ENCODE results near the gene APBA2.

The APBA2 gene

DNA sequence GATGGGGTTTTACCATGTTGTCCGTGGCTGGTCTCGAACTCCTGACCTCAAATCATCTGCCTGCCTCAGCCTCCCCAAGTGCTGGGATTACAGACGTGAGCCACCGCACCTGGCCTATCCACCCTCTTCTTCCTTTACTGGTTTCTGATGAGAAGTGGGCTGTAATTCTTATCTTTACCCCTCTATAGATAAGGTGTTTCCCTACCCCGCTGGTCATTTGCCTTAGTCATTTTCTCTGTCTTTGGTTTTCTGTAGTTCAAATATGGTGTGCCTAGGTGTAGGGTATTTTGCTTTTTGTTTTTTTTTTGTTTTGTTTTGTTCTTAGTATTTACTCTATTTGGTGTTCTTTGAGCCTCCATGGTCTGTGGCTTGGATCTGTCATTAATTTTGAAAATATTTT, 41.3 kb downstream of the APBA2 start:
- no peak overlapping the region for H3K4me3 ChIP-seq (ENCODE audit: low read length)
- no peak for DNase-seq (ENCODE audit: low read depth, low spot score)

DNA sequence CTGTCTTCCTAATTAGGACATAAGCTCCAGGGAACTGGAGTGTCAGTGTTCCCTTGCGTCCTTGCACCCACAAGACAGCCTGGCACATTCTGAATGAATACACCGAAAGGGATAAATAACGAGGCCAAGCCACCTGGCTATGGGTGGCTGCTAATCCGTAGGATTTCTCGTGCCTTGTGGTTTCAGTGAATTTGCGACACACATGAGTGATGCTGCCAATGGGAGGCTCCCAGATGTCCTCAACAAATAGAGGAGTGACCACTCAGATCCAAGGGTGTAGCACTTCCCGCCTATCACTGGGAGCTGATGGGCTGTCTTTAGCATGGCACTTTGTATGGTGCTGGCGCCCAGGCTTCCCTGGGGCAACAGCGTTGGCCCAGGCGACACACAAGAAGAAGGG, 43.4 kb downstream of the APBA2 start:
- H3K4me3 ChIP-seq (ENCODE audit: low read length): no peak overlapping the region

DNA sequence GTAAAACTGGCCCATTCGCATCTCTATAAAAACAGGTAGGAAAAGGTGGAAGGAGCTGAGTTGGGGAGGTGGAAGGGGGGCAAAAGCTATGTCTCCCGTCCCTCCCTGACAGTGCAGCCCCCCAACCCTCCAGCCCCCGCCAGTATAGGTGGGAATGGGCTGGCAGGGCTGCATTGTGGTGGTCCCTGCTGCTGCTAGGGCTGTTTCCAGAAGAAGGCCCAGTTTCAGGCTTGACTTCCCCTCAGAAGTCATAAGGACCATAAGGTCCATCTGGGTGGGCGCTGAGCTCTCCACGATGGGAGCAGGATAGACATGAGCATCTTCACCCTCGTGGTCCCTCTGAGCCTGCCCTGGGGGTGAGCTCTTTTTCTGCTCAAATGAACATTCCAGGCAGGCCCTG, 44.2 kb downstream of the APBA2 start:
- no peak for DNase-seq (ENCODE audit: low read depth, low spot score)
- no peak overlapping the region for H3K4me3 ChIP-seq (ENCODE audit: low read length)

More for the DNA sequence above, 43.4 kb downstream of the APBA2 start:
- no peak for DNase-seq (ENCODE audit: low read depth, low spot score)

DNA sequence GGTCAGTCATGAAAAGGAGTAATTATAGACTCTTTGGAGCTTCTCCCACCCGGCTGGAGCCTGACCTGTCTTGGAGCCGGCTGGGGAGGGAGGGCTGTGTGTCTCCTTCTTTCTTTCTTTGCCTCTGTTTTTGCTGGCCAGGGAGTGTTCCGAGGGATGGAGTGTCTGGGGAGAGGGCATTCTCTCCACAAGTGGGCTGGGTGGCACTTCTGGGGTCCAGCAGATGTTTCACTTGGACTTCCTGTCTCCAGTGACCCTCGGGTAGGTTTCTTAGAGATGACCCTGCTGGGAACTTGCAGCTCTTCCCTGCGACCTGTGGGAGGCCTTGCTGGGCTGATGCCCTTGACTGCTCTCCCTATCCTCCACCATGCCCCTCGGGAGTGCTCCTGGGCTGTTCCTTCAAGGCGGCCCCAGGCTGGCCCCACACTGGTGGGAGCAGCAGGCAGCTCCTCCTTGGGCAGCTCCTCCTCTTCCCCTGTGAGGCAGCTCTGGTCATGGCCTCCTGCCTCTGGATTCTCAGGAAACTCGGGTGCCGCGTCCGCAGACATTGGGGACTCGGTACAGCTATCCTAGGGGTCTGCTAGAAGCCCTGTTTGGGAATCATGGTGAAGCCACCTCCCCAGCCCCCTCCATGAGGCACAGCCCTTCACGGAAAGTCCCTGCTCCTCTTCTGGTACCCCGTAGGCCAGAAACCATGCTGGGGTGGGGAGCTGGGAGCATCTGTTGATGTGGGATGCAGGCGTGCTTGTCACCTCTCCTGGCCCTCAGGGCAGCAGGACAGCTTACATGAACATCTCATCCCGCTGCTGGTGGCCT, 44.9 kb downstream of the APBA2 start:
- H3K4me3 ChIP-seq (ENCODE audit: low read length): no peak overlapping the region
- no peak for DNase-seq (ENCODE audit: low read depth, low spot score)

DNA sequence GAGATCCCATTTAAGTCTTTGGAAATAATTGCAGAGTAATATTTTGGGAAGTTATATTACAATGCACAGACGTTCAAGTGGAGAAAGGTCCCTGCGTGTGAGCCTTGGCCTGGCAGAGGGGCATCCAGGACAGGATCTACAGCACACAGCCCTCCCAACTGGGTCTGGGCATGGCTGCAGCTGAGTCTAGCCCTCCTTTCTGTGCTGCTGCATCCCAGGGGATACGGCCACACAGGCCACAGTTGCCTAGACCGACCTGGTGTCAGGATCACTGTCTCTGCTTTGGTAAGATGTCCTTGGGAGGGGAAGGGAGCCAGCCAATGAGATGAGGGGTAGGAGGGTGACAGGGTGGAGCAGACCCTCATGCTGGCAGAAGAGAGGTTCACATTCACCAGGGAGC, 46.1 kb downstream of the APBA2 start:
- H3K4me3 ChIP-seq (ENCODE audit: low read length): no peak overlapping the region
- DNase-seq (ENCODE audit: low read depth, low spot score): no peak

DNA sequence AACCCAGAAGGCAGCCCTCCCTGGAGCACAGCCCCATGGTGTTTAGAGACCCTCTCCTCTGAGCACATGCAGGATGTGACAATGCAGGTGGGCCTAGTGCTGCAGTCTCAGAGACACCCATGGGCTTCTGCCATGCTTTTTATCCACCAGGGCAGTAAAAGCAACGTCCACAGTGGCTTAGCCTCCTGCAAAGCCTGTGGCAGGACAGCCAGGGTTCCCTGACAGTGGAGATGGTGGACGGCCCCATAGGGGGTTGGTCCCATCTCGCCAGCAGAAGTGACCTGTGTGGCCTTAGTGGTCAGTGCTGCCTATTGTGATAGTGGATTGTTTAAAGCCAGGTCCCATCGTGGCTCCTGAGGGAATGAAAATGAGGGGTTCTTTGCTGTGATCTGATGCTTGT, 46.6 kb downstream of the APBA2 start:
- no peak overlapping the region for H3K4me3 ChIP-seq (ENCODE audit: low read length)
- DNase-seq (ENCODE audit: low read depth, low spot score): no peak

DNA sequence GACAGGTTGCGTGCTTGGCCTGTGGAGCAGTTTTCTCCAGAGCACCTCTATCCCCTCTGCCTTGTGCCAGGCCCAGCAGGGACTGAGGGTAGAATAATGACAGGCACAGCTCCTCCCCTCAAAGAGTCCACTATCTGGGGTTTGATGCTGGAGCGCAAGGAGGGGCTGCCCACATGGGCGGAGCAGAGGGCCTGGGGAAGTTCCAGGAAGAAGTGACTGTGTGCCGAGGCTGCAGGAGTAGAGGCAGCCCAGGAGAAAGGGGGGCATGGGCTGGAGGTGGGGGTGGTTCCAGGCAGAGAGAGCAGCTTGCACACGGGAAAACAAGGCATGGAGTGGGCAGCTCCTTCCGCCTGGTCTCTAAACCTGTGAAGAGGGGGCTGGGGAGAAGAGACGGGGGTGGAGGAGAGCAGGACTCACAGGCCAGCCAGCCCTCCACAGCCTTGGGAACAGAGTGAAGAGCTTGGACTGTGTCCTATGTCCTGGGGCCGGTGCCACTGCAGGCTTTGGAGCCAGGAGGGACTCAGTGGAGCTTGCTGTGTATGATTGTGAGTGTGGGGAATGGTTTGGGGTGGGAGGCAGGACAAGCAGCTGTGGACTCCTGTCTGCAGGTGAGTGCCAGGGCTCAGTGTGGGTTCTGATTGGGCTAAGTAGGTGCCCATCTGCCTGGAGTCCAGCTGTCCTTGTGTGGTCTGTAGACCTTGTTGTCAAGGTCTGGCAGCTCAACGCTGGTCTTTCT, 48.1 kb downstream of the APBA2 start:
- no peak for DNase-seq (ENCODE audit: low read depth, low spot score)
- H3K4me3 ChIP-seq (ENCODE audit: low read length): no peak overlapping the region

DNA sequence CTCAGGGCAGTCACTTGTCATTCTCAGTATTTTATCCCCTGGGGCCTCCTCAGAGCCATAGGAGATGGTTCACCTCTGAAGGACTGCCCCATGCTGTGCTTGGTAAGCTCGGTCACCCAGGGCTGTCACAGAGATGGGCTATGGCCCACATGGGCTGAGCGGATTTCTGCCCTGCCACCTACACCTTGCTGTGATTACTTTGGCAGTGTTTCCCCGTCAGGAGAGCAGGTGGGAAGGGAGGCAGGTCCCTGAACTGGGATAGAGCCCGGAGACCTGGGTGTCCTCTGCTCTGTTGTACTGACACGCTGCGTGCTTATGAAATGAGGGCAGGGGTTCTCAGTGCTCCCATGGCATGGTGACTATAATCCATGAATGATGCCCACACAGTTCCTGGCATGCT, 48.9 kb downstream of the APBA2 start:
- no peak for DNase-seq (ENCODE audit: low read depth, low spot score)
- no peak overlapping the region for H3K4me3 ChIP-seq (ENCODE audit: low read length)

DNA sequence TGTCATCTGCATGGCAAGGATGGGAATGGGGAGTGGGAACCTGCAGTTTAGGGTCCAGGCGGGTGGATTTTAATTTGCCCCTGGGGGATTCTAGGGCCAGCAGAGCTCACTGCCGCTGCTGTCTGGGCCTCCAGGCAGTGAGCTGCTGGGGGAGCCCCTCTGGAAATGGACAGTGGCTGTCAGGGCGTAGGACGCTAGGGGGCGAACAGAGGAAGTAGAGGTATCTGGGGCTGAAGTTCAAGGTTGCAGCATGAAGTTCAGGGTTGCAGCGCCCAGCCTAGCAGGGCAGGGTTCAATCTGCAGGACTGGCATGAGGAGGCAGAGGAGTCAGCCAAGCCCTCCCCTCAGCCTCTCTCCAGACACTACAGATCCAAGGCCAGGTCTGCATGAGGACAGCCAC, 49.5 kb downstream of the APBA2 start:
- no peak overlapping the region for H3K4me3 ChIP-seq (ENCODE audit: low read length)
- peak; percentile 61 for DNase-seq (ENCODE audit: low read depth, low spot score)

DNA sequence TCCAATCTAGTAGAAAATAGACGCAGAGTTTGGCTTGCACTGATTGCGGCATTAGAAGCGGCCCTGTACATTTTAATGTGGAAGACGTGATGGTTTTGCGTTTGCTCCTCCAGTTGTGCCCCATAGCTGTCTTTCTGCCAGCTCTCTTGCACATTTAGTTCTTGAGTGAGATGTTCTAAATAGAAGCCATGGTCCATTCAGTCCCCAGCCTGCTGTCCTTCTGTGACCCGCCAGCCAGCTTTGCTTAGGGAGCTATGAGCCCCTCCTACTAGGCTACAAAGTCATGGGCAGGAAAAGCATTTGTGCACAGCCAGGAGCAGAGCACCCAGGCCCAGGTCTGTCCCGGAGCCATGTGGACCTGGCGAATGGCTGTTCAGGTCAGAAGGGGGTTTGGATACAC, 50.3 kb downstream of the APBA2 start:
- H3K4me3 ChIP-seq (ENCODE audit: low read length): no peak overlapping the region
- no peak for DNase-seq (ENCODE audit: low read depth, low spot score)

DNA sequence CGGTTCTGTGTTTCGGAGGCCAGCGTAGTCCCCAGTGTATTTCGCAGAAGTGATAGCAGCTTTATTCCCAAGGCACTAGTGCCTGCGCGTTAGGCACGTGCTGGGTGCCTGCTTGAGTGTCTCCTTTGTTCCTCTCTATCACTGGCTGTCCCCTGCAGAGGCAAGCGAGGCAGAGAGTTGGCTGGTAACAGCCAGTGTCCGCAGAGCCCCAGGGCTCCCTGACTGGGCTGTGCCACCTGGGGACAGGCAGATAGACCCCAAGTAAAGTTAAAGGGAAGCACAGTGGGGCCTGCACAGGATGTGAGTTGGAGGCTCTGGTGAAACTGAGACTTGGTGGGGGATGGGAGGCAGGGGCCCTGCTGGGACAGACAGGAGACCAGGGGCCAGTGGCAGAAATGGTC, 50.7 kb downstream of the APBA2 start:
- no peak for DNase-seq (ENCODE audit: low read depth, low spot score)
- H3K4me3 ChIP-seq (ENCODE audit: low read length): no peak overlapping the region

DNA sequence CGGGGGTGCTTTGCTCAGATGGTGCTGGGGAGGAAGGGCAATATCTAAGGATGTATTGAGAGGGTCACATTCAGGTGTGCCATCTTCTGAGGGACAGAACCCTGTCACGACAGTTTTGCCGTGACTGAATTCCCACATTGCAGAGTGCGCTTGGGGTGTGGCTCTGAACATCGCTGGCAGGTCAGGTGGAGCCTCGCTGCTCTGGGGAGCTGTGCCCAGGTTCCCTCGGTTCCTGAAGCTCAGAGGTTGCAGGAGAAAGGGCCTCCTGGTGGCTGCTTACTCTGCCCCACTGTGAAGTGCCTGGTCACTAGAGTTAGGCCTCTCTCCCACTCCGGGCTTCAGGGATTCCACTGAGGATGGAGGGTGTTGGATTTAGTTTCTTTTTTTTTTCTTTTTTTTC, 51.5 kb downstream of the APBA2 start:
- no peak for DNase-seq (ENCODE audit: low read depth, low spot score)
- H3K4me3 ChIP-seq (ENCODE audit: low read length): no peak overlapping the region

DNA sequence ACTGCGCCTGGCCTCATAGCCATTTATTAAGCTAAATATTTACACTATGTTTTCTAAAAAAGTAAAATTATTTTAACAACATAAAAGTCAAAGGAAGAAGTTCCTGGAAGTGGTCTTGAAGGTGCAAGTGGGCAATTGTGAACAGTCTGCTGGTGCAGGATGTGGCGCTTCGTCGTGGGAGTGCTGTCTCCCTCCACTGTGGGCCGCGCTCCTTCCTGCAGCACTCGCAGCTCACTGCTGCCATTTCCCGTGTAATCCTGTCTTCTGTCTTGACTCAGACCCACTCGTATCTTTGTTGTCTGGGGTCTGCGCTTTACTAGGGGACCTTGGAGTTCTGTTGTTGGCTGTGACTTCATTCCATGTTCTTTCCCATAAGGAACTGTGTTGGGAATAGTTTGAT, 56.3 kb downstream of the APBA2 start:
- peak; percentile 87 for DNase-seq (ENCODE audit: low read depth, low spot score)
- H3K4me3 ChIP-seq (ENCODE audit: low read length): no peak overlapping the region

DNA sequence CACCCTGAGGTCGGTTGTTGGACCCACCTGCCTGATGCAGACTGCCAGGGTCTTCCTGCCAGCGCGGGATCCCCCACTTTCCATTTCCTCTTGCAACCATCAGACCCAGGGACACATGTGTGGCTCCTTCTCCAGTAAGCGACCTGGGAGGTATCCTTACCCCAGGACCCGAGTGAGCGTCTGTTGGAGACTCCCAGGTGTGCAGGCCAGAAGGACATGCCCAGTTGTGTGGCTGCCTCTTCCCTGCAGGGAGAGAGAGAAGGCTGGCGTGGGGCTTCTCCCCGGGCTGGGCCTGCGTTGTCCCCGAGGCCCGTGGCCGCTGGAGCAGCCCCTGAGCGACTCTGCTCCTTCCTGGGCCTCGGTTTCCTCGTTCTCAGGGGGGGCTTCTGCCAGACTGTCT, 56.8 kb downstream of the APBA2 start:
- H3K4me3 ChIP-seq (ENCODE audit: low read length): no peak overlapping the region
- no peak for DNase-seq (ENCODE audit: low read depth, low spot score)

DNA sequence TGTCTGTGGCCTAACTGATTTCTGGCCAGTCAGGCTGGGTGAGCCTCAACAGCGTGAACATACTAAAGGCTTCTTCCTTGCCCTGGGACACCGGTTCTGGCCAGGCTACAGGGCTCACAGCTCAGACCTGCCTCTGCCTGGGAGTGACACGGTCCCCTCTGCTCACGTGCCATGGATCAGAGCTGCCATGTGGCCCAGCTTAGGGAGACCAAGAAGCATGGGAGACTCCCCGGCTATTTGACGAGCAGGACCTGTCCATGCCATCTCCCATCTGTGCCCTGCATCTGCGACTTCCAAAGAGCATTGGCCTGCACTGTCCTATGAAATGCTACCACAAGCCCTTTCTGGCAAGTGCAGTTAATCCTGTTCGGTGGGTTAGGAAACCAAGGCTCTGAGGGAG, 57.4 kb downstream of the APBA2 start:
- H3K4me3 ChIP-seq (ENCODE audit: low read length): no peak overlapping the region
- DNase-seq (ENCODE audit: low read depth, low spot score): no peak

DNA sequence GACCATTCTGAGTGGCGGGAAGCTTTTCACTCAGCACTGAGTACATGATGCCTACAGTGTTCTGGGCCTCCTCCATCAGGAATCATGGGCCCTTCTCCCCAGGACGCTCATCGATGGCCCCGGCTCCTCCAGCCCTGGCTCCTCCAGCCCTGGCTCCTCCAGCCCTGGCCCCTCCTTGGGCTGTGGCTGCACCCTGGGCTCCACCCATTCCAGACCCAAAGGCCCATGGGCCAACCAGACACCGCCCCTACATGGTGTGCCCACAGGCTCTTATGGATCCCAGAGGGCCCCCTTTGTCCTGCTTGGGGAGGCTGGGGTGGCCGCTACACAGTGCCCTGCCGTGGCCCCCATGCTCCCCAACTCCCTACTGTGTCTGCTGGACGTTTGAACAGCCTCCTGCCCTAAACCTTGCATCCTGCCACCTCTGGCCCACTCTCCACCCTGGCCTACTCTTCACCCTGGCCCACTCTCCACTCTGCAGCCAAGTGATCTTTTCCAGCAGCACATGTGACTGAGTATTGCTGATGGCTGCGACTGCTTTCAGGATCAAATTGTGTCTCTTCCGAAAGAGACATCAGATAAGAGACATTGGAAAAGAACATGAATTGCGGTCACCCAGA, 57.9 kb downstream of the APBA2 start:
- no peak overlapping the region for H3K4me3 ChIP-seq (ENCODE audit: low read length)
- no peak for DNase-seq (ENCODE audit: low read depth, low spot score)

DNA sequence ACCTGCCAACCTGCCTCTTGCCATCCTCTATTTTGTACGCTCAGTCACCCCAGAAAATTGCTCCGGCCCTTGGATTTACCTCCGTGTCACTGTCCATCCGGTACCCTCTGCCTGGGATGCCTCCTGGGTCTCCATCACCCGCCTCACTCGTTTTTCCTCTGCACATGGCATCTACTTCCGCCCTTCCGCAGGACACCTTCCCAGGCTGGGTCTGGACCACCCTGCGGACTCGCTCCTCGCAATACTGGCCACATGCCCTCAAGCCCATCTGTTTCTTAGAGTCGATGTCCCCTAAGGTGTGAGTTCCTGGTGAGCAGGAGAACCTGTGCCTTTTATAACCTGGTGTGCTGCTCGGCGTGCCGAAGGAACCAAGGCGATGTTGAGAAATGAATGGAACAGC, 58.5 kb downstream of the APBA2 start:
- no peak overlapping the region for H3K4me3 ChIP-seq (ENCODE audit: low read length)
- no peak for DNase-seq (ENCODE audit: low read depth, low spot score)

DNA sequence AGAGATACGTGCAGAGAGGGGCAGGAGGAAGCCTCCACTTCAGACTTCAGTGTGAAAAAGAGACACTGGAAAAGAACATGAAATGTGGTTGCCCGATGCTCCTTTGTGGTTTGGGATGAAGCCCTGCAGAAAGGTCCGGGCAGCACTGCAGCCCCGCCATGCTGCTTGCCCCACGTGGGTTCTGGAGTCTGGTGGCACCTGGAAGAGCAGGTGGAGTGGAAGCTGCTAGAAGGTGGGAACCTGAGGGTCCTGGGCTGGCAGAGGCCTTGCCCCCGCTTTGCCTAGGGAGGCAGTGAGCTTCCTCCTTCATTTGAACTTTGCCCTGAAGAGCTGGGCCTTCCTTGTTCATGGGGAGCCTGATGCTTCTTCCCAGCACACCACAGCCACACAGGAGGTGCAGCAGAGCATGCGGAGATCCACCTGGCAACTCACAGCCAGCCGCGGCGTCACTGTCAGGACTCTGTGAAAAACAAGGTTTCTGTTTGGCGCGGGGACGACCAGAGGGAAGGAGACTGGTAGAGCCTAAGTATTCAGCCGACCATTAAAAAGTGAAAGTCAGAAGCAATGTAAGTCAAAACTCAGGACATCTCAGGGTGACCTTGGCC, 59.0 kb downstream of the APBA2 start:
- no peak for DNase-seq (ENCODE audit: low read depth, low spot score)

DNA sequence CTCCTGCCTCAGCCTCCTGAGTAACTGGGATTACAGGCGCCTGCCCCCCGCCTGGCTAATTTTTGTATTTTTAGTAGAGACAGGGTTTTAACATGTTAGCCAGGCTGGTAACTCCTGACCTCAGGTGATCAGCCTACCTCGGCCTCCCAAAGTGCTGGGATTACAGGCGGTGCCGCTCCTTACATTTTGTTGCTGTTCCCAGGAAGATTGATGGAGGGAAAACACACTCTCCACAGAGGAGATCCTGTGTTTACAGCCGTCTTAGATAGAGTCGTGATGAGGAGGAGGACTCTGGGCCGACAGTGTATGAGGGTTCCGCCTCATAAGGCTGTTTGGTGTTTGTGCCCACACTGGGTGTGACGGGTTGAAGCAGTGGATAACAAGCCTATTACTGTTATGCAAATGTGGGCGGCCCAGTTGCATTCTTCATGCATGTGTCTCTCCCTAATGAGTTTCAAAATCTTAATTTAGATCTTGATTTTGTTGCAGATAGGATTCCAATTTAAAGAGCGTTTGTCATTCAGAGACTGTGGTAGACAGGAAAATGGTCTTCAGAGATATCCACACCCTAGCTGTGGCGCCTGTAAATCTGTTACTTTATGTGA, 60.0 kb downstream of the APBA2 start:
- DNase-seq (ENCODE audit: low read depth, low spot score): no peak
- no peak overlapping the region for H3K4me3 ChIP-seq (ENCODE audit: low read length)

More for the DNA sequence above, 59.0 kb downstream of the APBA2 start:
- H3K4me3 ChIP-seq (ENCODE audit: low read length): no peak overlapping the region

DNA sequence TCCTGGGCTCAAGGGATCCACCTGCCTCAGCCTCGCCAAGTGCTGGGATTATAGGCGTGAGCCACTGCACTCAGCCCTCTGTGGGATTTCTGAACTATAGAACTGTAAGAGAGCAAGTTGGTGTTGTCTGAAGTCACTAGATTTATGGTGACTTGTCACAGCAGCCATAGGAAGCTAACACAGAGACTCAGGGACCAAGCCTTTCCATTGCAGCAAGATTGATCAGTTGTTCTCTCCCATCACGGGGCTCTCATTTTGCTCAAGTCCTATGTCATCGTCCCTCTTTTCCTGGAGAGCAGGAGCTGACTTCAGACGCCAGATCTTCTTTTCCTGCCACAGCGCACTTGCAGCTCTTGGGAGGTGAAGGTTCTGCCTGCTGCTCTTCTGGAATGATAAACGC, 61.0 kb downstream of the APBA2 start:
- no peak overlapping the region for H3K4me3 ChIP-seq (ENCODE audit: low read length)
- no peak for DNase-seq (ENCODE audit: low read depth, low spot score)
